ENCODE measurements around the gene QRSL1. TPM values are rescaled to one million over a fixed set of nuclear protein-coding genes. Genes with fewer than 3 reads are reported as not detected.

The QRSL1 gene
- total and polyA plus RNA-seq, 10 of the 15 experiments (the other 5 are each of a cell fraction or from before 2014, with no cell fraction given): 11.9 to 23.5 (median 15.5) TPM

DNA sequence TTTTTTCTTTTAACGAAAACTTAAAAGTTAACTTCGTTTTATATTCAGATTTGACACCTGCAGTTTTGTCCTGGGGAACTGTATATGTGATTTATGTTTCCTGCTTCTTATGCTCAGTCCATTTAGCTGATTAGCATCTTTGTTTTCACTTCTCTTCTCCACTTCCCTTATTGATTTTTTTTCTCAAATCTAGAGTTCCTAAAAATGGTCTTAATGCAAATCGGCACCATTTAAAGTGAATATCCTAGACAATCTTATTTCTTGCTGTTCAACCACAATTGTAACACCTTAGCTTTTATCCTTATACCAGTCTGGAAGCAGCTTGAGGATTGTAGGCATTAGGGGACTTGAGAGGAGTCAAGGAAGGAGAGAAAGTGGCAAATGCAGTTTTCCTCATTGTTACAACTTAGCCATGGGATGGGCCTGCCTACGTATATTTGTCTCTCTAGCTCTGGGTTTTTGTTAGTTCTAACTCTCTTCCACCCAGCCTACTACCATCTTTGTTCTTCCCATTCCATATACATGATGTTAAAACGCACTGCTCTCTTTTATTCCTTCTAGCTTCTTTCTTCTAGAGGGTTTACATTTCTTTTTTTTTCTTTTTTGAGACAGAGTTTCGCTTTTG lies 8.5 kb downstream of the QRSL1 start (continued):
- no peak for TF ChIP-seq RELA (IDR thresholded peaks at IDR 0.05; ENCODE audit: borderline replicate concordance, partially characterized antibody)
- no peak for TF ChIP-seq FOS (IDR thresholded peaks at IDR 0.05; ENCODE audit: borderline replicate concordance, extremely low read depth, insufficient read length)
- TF ChIP-seq, protein P1, sequence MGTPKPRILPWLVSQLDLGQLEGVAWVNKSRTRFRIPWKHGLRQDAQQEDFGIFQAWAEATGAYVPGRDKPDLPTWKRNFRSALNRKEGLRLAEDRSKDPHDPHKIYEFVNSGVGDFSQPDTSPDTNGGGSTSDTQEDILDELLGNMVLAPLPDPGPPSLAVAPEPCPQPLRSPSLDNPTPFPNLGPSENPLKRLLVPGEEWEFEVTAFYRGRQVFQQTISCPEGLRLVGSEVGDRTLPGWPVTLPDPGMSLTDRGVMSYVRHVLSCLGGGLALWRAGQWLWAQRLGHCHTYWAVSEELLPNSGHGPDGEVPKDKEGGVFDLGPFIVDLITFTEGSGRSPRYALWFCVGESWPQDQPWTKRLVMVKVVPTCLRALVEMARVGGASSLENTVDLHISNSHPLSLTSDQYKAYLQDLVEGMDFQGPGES (IDR thresholded peaks at IDR 0.05): no peak
- TF ChIP-seq, protein P2, sequence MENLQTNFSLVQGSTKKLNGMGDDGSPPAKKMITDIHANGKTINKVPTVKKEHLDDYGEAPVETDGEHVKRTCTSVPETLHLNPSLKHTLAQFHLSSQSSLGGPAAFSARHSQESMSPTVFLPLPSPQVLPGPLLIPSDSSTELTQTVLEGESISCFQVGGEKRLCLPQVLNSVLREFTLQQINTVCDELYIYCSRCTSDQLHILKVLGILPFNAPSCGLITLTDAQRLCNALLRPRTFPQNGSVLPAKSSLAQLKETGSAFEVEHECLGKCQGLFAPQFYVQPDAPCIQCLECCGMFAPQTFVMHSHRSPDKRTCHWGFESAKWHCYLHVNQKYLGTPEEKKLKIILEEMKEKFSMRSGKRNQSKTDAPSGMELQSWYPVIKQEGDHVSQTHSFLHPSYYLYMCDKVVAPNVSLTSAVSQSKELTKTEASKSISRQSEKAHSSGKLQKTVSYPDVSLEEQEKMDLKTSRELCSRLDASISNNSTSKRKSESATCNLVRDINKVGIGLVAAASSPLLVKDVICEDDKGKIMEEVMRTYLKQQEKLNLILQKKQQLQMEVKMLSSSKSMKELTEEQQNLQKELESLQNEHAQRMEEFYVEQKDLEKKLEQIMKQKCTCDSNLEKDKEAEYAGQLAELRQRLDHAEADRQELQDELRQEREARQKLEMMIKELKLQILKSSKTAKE (IDR thresholded peaks at IDR 0.05; ENCODE audit: low read depth, poor library complexity, severe bottlenecking): peak; percentile 29
- TF ChIP-seq ESRRA (IDR thresholded peaks at IDR 0.05; ENCODE audit: low read length): no peak
- TF ChIP-seq, protein P3, sequence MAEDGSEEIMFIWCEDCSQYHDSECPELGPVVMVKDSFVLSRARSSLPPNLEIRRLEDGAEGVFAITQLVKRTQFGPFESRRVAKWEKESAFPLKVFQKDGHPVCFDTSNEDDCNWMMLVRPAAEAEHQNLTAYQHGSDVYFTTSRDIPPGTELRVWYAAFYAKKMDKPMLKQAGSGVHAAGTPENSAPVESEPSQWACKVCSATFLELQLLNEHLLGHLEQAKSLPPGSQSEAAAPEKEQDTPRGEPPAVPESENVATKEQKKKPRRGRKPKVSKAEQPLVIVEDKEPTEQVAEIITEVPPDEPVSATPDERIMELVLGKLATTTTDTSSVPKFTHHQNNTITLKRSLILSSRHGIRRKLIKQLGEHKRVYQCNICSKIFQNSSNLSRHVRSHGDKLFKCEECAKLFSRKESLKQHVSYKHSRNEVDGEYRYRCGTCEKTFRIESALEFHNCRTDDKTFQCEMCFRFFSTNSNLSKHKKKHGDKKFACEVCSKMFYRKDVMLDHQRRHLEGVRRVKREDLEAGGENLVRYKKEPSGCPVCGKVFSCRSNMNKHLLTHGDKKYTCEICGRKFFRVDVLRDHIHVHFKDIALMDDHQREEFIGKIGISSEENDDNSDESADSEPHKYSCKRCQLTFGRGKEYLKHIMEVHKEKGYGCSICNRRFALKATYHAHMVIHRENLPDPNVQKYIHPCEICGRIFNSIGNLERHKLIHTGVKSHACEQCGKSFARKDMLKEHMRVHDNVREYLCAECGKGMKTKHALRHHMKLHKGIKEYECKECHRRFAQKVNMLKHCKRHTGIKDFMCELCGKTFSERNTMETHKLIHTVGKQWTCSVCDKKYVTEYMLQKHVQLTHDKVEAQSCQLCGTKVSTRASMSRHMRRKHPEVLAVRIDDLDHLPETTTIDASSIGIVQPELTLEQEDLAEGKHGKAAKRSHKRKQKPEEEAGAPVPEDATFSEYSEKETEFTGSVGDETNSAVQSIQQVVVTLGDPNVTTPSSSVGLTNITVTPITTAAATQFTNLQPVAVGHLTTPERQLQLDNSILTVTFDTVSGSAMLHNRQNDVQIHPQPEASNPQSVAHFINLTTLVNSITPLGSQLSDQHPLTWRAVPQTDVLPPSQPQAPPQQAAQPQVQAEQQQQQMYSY (CRISPR knock-in tag; IDR thresholded peaks at IDR 0.05): no peak
- TF ChIP-seq, protein P4, sequence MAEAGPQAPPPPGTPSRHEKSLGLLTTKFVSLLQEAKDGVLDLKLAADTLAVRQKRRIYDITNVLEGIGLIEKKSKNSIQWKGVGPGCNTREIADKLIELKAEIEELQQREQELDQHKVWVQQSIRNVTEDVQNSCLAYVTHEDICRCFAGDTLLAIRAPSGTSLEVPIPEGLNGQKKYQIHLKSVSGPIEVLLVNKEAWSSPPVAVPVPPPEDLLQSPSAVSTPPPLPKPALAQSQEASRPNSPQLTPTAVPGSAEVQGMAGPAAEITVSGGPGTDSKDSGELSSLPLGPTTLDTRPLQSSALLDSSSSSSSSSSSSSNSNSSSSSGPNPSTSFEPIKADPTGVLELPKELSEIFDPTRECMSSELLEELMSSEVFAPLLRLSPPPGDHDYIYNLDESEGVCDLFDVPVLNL (IDR thresholded peaks at IDR 0.05; ENCODE audit: low read depth, low read length): no peak
- peak; percentile 57; the same call in 1 of the 2 replicates for TF ChIP-seq ZBED1 (IDR thresholded peaks at IDR 0.05; ENCODE audit: borderline replicate concordance)
- peak; percentile 50 for TF ChIP-seq JUNB (IDR thresholded peaks at IDR 0.05)
- TF ChIP-seq PML (IDR thresholded peaks at IDR 0.05; ENCODE audit: low read length): no peak
- TF ChIP-seq, protein P5, sequence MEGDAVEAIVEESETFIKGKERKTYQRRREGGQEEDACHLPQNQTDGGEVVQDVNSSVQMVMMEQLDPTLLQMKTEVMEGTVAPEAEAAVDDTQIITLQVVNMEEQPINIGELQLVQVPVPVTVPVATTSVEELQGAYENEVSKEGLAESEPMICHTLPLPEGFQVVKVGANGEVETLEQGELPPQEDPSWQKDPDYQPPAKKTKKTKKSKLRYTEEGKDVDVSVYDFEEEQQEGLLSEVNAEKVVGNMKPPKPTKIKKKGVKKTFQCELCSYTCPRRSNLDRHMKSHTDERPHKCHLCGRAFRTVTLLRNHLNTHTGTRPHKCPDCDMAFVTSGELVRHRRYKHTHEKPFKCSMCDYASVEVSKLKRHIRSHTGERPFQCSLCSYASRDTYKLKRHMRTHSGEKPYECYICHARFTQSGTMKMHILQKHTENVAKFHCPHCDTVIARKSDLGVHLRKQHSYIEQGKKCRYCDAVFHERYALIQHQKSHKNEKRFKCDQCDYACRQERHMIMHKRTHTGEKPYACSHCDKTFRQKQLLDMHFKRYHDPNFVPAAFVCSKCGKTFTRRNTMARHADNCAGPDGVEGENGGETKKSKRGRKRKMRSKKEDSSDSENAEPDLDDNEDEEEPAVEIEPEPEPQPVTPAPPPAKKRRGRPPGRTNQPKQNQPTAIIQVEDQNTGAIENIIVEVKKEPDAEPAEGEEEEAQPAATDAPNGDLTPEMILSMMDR (IDR thresholded peaks at IDR 0.05 in 2 of 3, conservative IDR thresholded peaks at IDR 0.05 in 1 of 3; ENCODE audit: control insufficient read depth in 2 of 3, extremely low read depth in 1 of 3, insufficient read depth in 1 of 3, low read depth in 3 of 3, low read length in 3 of 3): no peak
- TF ChIP-seq MEF2A (IDR thresholded peaks at IDR 0.05; ENCODE audit: insufficient read depth, low read depth, low read length): peak; percentile 72; the same call in 1 of the 2 replicates
- TF ChIP-seq SIX5 (IDR thresholded peaks at IDR 0.05; ENCODE audit: low read depth, low read length, severe bottlenecking): no peak
- no peak for TF ChIP-seq BCL11A (IDR thresholded peaks at IDR 0.05; ENCODE audit: low read depth, low read length)
- no peak for TF ChIP-seq POLR2A (IDR thresholded peaks at IDR 0.05; ENCODE audit: low read depth, low read length)
- no peak for TF ChIP-seq MXI1 (IDR thresholded peaks at IDR 0.05; ENCODE audit: low read depth, low read length)
- TF ChIP-seq DPF2 (IDR thresholded peaks at IDR 0.05): peak; percentile 65
- no peak for TF ChIP-seq POLR2AphosphoS5 (IDR thresholded peaks at IDR 0.05; ENCODE audit: low read length)
- TF ChIP-seq IRF4 (IDR thresholded peaks at IDR 0.05; ENCODE audit: low read depth, low read length): peak; percentile 47; the same call in 1 of the 2 replicates
- TF ChIP-seq PAX8 (IDR thresholded peaks at IDR 0.05): no peak

All from GM12878 (cell line).